Measurements from ENCODE around the gene ANAPC5.
"Not testable (repeated sequence)": the region's sequence is repeated elsewhere in the genome, so short reads cannot be mapped to it uniquely, and the experiment has no call there.

Gene ANAPC5, protein sequence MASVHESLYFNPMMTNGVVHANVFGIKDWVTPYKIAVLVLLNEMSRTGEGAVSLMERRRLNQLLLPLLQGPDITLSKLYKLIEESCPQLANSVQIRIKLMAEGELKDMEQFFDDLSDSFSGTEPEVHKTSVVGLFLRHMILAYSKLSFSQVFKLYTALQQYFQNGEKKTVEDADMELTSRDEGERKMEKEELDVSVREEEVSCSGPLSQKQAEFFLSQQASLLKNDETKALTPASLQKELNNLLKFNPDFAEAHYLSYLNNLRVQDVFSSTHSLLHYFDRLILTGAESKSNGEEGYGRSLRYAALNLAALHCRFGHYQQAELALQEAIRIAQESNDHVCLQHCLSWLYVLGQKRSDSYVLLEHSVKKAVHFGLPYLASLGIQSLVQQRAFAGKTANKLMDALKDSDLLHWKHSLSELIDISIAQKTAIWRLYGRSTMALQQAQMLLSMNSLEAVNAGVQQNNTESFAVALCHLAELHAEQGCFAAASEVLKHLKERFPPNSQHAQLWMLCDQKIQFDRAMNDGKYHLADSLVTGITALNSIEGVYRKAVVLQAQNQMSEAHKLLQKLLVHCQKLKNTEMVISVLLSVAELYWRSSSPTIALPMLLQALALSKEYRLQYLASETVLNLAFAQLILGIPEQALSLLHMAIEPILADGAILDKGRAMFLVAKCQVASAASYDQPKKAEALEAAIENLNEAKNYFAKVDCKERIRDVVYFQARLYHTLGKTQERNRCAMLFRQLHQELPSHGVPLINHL

DNA sequence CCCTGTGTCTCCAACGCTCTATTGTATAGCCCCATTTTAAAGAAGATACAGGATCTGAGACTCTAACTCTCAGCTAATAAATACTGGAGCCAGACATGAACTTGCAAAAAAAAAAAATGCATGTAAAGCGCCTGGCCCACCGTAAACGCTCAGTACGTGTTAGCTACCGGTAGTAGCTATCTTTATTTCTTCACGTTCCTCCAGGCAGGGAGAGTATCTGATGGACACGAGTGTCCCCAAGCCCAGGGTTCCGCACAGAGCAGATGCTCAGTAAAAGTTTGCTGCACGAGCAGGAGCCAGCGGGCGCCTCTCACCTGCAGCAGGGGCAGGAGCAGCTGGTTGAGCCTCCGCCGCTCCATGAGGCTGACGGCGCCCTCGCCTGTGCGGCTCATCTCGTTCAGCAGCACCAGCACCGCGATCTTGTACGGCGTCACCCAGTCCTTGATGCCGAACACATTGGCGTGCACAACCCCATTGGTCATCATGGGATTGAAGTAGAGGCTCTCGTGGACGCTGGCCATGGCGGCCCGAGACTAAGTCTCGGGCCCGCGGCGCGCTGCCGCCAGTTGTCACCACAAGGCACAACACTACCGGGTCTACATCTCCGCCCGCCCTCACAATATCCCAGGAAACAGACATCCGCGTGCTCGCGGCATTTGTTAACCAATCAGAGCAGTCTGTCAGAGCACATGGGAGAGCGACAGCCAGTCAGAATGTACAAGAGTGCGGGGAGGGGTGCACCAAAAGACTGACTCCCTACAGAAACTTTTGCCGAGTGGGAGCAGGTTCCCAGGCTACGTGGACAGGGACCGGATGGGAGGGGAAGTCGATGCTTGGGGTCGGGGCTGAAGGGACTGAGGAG lies at the start of gene ANAPC5:
TSS of gene ANAPC5 (minus strand) at position 592 of the 862 bp plus-strand sequence. CDS start at position 521, 71 bp downstream.
- DNase-seq, result peak; percentile 85

DNA sequence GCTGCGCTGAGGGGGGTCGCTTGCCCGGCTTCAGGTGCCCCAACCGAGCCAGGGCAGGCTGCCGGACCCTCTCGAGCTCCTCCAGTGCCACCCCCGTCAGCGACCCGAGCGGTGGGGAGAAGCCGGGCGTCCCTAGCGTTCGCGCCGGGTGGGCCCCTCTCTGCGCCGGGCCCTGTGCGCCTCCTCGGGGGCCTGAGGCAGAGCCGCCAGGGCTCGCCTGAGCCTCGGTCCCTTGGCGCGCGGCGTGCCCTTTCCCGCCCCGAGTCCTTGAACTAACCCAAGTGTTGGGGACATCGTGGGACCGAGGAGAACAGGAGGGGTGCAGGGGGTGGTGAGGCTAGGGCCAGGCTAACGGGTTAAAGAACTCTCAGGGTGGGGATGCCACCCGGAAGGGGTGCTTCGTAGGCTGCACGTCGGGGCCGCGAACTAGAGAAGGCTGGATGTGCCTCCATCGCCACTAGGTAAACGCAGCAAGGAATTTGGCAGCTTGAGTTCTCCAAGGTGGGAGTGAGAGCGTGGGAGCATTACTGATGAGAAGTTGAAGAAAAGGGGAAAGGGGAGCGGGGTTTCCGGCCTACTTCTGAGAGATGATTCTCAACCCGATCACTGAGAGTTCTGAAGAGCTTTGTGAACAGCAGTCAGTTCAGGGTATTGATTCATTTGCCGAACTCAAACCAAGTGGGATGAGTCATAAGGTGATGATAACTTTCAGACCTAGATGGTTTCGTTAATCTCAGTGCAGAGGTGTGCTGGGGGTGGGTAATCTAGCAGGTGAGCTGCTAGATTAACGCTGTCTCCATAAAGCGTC lies 48.3 kb upstream of the ANAPC5 start:
- DNase-seq, result peak; percentile 48

DNA sequence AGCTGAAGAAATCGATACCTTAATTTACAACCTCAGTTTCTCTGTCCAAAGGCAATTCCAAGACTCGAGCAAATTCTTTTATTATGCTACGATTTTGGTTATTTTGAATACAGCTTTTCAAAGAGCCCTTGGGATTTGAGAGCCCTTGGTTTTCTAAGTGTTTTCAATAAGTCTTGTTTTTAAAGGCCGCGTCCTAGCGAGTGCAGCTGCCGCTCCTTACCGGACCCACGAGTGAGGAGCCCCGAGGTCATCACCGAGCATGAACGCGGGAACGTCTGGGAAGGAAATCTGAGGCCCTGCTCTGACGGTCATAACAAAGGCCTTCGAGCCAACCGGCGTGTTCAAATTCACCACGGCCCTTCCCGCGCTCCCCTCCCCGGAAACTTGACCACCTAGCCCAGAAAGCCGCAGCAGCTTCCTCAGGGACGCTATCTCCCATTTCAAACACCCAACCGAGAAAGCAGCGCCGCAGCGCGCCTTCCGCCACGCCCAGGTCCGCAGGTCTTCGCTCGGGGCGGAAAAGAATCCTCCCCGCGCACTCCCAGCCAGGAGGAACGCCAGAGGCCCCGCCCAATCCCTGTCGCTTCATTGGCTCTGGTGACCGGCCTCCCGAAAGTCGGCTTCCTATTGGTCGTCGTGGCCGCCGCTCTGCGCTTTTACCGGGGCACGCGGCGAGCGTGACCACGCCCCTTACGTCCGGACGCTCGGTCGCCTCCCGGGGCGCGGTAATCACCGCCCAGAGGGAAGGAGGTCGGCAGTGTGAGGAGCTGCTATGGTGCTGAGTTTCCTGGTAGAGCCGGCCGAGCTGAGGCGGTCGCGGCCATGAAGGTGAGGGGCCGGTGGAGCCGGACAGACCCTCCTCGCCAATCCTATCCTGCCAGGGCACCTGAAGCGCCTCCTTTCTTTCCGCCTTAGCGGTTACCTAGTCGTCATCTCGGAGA lies 47.5 kb upstream of the ANAPC5 start, which contains the start of gene RNF34:
TSS of gene RNF34 (plus strand) at position 728 of the 941 bp plus-strand sequence. CDS start at position 823, 95 bp downstream.
- DNase-seq, result peak; percentile 97

DNA sequence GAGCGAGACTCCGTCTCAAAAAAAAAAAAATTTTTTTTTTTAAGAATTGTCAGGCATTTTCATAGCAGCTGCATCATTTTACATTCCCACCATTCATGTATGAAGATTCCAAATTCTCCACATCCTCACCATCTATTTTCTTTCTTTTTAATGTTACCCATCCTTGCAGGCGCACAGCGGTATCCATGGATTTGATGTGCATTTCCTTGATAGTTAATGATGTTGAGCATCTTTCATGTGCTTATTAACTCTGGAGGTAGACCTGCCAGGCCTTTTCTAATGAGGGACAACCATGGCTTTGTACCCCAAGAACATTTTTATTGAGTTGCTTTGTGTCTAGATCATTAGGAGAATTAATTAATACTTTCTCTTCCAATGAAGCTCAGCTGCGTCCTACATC lies 46.1 kb upstream of the ANAPC5 start:
- no peak for DNase-seq

DNA sequence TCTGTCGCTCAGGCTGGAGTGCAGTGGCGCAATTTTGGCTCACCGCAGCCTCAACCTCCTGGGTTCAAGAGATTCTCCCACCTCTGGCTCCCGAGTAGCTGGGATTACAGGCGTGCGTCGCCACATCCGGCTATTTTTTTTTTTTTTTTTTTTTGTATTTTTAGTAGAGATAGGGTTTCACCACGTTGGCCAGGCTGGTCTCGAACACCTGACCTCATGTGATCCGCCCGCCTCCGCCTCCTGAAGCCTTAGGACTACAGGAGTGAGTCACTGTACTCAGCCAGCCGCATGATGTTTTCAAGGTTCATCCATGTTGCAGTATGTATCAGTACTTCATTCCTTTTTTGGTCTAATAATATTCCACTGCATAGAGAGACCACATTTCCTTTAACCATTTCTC lies 45.3 kb upstream of the ANAPC5 start:
- DNase-seq, result no peak

DNA sequence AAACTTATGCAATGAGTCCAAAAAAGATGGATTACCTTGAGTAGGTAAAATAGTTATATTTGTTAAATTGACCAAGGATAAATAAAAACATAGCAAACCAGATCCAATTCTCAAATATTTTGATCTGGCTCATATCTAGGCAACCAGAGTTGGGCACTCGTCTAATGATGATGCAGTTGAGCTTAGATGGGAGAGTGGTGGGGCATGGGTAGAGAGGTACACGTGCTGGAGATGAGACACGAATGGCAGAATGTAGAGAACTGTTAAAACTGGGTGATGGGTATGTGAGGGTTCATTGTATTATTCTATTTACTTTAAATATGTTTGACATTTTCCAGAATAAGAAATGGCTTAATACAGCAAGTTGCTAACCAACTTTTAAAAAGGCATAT lies 40.1 kb upstream of the ANAPC5 start:
- DNase-seq, result no peak

DNA sequence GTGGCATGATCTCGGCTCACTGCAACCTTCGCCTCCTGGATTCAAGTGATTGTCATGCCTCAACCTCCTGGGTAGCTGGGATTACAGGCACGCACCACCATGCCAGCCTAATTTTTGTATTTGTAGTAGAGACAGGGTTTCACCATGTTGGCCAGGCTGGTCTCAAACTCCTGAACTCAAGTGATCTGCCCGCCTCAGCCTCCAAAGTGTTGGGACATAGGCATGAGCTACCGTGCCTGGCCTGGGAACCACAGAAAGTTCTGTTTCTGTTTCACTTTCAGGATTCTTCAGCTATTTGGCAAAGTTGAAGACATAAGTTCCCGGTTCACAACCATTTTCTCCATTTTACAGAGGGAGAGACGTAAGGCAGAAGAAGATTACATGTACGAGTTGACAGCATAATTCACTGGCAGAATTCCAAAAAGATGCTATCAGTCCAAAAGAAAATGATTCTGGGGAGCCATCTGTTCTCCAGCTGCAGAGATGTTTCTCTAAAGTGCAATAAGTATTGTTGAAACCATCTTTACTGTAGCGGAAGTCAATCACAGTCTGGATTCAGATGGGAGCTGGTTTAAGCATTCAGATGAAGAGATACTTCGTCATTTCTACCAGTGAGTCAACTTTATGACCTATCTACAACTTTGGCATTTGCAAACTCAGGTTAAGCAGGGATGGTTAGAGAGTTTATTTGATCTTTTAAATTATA lies 39.6 kb upstream of the ANAPC5 start:
- no peak for DNase-seq

DNA sequence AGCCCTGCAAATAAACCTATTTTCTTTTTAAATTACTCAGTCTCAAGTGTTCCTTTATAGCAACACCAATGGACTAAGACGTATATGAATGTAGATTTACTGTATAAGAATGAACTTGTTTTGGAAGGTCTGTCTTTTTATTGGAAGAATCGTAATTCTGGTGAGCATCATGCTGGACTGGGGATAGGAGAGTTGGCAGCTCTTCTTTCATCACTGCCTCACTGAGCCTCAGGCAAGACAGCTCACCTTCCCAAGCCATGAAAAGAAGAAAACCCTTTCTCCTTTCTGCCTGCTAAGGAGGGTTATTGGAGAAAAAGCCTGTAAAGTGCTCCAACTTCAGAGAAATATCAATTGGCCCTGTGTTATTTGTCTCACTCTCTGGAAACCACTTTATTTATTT lies 38.6 kb upstream of the ANAPC5 start:
- DNase-seq, result no peak

DNA sequence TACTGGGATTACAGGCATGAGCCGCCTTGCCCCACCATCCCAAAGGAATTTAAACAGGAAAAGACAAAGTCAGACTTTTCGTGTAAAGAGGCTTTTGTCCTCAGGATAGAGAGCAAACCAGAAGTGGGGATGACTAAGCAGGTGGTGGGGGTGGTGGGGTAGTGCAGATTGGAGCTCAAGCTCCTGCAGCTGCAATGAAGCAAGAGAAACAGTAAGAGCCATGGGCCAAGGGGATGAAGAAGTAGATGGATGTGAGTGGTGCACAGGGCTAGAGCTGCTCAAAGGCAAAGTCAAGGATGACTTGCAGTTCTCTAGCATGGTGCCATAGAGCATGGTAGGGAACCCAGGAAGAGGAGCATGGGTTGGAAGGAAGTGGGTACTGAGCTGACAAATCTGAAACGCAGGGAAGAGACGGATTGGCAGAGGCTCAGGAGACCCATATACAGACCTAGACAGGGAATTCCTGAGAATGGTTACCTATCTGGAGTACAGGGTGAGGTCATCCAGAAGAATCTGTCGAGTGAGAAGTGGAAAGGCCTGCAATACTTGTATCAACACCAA lies 36.3 kb upstream of the ANAPC5 start:
- no peak for DNase-seq

DNA sequence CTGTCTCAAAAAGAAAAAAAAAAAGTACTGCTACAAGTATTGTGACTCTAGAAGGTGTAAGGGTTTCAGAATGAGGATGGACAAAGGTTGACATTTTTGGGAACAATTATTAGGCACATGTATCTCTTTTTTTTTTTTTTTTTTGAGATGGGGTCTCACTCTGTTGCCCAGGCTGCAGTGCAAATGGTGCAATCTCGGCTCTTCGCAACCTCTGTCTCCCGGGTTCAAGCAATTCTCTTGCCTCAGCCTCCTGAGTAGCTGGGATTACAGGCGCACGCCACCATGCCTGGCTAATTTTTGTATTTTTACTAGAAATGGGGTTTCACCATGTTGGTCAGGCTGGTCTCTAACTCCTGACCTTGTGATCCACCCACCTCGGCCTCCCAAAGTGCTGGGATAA lies 32.7 kb upstream of the ANAPC5 start:
- not testable (repeated sequence) for DNase-seq

DNA sequence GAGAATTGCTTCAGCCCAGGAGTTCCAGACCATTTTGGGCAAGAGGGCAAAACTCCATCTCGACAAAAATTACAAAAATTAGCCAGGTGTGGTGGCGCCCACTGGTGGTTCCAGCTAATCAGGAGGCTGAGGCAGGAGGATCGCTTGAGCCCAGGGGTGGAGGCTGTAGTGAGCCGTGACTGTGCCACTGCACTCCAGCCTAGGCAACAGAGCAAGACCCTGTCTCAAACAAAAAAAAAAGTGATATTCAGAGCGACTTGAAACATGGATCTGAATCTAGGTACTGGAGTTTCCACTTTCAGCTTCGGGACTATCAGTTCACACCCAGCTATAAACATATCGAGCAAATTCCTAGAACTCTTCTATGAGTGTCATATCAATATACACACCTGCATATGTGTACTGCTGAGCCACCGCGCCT lies 31.4 kb upstream of the ANAPC5 start:
- no peak for DNase-seq

DNA sequence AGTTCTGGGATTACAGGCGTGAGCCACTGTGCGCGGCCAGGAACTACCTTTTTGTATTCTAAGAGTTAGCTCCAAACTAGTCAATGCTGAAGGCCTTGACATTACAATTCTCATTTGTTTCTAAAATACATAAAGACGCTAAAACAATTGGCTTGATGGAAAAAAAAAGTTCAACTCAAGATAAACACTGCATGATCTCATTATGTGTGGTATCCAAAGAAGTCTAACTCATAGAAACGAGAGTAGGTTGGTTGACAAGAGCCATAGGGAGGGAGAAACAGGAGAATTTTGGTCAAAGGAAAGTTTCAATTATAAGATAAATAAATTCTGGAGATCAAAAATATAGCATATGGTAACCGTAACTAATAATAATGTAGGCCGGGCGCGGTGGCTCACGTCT lies 27.7 kb upstream of the ANAPC5 start:
- no peak for DNase-seq

DNA sequence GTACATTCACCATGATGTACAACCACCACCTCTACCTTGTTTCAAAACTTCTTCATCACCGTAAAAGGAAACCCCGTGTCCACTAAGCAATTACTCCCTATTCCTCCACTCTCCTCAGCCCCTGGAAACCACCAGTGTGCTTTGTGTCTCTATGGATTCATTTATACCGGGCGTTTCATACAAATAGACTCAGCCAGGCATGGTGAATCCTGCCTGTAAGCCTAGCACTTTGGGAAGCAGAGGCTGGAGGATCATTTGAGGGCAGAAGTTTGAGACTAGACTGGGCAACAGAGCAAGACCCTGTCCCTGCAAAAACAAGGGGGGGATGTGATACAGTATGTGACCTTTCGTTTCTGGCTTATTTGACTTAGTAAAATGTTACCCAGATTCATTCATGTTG lies 26.5 kb upstream of the ANAPC5 start:
- no peak for DNase-seq

DNA sequence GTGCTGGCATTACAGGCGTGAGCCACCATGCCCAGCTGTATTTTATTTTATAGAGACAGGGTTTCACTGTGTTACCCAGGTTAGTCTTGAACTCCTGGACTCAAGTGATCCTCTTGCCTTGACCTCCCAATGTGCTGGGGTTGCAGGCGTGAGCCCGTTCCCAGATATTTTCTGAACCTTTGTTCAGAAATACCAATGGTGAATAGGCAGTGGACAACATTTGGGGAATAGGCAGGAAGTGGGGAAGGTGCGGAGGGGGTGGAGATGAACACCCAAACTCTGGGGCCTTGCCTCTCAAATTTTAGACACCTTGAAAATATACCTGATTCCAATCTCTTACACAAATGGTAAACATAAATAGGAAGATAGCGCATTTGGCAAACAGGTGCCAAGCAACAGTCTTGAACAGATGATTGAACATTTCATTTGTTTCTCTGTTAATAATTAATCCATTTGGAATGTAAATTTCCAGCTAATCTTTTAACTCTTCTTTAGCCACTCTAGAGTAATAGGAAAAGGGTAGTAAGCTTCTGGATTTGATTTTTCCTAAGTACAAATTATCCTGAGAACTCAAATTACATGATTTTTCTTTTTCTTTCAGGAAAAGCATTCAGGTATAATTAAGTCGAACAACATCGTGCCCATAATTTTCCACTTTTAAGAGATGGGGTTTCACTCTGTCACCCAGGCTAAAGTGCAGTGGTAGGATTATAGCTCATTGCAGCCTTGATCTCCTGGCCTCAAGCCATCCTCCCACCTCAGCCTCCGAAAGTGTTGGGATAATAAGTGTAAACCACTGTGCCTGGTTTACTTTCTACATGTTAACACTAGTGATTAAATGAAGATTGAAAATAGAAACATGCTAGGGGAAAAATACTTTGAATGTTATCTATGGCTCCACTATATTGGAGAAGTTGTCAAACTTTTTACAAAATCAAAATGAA lies 24.8 kb upstream of the ANAPC5 start:
- DNase-seq, result no peak

DNA sequence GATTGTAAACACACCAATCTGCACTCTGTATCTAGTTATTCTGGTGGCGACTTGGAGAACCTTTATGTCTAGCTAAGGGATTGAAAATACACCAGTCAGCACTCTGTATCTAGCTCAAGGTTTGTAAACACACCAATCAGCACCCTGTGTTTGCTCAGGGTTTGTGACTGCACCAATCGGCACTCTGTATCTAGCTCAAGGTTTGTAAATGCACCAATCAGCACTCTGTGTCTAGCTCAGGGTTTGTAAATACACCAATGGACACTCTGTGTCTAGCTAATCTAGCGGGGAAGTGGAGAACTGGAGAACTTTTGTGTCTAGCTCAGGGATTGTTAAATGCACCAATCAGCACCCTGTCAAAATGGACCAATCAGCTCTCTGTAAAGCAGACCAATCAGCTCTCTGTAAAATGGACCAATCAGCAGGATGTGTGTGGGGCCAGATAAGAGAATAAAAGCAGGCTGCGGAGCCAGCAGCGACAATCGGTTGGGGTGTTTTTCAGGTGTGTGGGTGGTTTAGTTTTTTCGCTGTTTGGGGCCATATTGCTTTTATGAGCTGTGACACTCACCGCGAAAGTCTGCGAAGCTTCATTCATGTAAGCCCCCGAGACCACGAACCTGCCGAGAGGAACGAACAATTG lies 22.9 kb upstream of the ANAPC5 start:
- not testable (repeated sequence) for DNase-seq

DNA sequence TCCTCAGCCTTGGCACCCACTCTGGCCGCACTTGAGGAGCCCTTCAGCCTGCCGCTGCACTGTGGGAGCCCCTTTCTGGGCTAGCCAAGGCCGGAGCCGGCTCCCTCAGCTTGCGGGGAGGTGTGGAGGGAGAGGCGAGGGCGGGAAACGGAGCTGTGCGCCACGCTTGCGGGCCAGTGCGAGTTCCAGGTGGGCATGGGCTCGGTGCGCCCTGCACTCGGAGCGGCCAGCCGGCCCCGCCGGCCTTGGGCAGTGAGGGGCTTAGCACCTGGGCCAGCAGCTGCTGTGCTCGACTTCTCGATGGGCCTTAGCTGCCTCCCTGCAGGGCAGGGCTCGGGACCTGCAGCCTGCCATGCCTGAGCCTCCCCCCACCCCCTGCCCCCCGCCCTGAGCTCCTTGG lies 22.1 kb upstream of the ANAPC5 start:
- DNase-seq, result not testable (repeated sequence)

DNA sequence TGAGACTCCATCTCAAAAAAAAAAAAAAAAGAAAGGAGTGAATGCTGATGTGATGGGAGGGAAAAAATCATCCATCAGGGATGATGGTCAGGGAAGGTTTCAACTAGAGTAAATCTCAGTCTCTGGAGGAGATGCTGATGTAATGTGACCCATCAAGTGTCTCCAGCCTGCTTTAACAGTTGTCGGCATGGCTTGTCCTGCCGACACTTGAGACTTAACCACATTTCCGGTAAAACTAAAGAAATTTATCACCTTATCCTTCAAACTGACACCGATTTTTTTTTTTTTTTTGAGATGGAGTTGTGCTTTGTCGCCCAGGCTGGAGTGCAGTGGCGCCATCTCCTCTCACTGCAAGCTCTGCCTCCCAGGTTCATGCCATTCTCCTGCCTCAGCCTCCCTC lies 21.5 kb upstream of the ANAPC5 start:
- no peak for DNase-seq

DNA sequence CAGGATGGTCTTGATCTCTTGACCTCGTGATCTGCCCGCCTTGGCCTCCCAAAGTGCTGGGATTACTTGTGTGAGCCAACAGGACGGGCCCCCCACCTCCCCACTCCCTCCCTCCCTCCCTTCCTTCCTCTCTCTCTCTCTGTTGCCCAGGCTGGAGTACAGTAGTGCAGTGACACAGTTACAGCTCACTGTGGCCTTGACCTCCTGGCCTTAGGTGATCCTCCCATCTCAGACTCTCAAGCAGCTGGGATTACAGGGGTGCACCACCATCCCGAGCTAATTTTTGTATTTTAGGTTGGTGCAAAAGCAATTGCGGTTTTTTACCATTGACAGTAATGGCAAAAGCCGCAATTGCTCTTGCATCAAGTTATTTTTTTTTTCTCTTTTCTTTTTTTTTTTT lies 19.2 kb upstream of the ANAPC5 start:
- no peak for DNase-seq

Data from activated CD8-positive, alpha-beta memory T cell treated with anti-CD3 and anti-CD28 coated beads, Interleukin-2, amount 50 U/mL, for 4 hours (primary cell).